Esophagus squamous epithelium (tissue), 5 donors: Measurements from ENCODE around the gene RAPGEF1. TPM values are rescaled to one million over a fixed set of nuclear protein-coding genes. Genes with fewer than 3 reads are reported as not detected.

ENCODE experiments used
- DNase-seq: peaks from one replicate; lab custom pipeline; 2025; lab: John Stamatoyannopoulos, UW
- H3K27ac ChIP-seq, 4 donors: fragments of 200-600 bp; sonication (generic); one replicate each; pipeline ENCODE4 v1.5.1; 2016 to 2019; ENCODE audit warnings: mild to moderate bottlenecking in 1 of 4
- H3K27me3 ChIP-seq, 4 donors: fragments of 200-600 bp; sonication (generic); 1 replicate in 3 of 4; 2 replicates in 1 of 4; pipeline versions ENCODE4 v1.5.1 to v1.6.0; 2017 to 2021; ENCODE audit warnings: antibody characterized with exemption in 1 of 4
- H3K36me3 ChIP-seq, 3 donors: fragments of 200-600 bp; sonication (generic); one replicate each; pipeline ENCODE4 v1.5.1; 2016 to 2019
- H3K4me1 ChIP-seq, 3 donors: fragments of 200-600 bp; sonication (generic); one replicate each; pipeline ENCODE4 v1.5.1; 2017 to 2019
- H3K4me3 ChIP-seq, 4 donors: fragments of 200-600 bp; sonication (generic); 1 replicate in 3 of 4; 2 replicates in 1 of 4; pipeline ENCODE4 v1.5.1; 2016 to 2019; ENCODE audit warnings: mild to moderate bottlenecking in 2 of 4, moderate library complexity in 1 of 4
- H3K9me3 ChIP-seq, 3 donors: fragments of 200-600 bp; sonication (generic); one replicate each; pipeline ENCODE4 v1.5.1; 2016 to 2019
- POLR2A ChIP-seq, 4 donors: fragments of 450-650 bp; IDR thresholded peaks; one replicate each; pipeline ENCODE4 v1.6.1; 2017; ENCODE audit warnings: antibody characterized with exemption in 4 of 4, mild to moderate bottlenecking in 4 of 4, moderate library complexity in 3 of 4
- WGBS, 2 donors: methylation state at CpG; one replicate each; pipeline ENCODE4 v1.1.5; 2018; 5-methylcytosine and 5-hydroxymethylcytosine counted together
- intact Hi-C: fragments of 100-400 bp; cut with DNase I; formaldehyde crosslinking; loops from one replicate; pipeline ENCODE4 v1.15.0; 2022
- total RNA-seq, 4 donors: library from RNA; depleted of rRNA; stranded (reverse); fragments of >200 nt; gene quantifications; one replicate each; pipeline ENCODE4 v1.1.0, GENCODE V29; 2016
- TF ChIP-seq, protein P1 (sequence below), 6 experiments: fragments of 450-650 bp in 4 of 6; fragments of 200-600 bp in 2 of 6; sonication (generic) in 2 of 6; IDR thresholded peaks; one replicate each; pipeline ENCODE4 v1.5.1; 2016 to 2019; ENCODE audit warnings: antibody characterized with exemption in 6 of 6, mild to moderate bottlenecking in 4 of 6, moderate library complexity in 4 of 6
- donor health status: DM: yes; HTN: yes; CAD: no.

Gene RAPGEF1
- total RNA-seq, 4 donors from 2014 or later: 12.2 to 40.4 (median 19.0) TPM

DNA sequence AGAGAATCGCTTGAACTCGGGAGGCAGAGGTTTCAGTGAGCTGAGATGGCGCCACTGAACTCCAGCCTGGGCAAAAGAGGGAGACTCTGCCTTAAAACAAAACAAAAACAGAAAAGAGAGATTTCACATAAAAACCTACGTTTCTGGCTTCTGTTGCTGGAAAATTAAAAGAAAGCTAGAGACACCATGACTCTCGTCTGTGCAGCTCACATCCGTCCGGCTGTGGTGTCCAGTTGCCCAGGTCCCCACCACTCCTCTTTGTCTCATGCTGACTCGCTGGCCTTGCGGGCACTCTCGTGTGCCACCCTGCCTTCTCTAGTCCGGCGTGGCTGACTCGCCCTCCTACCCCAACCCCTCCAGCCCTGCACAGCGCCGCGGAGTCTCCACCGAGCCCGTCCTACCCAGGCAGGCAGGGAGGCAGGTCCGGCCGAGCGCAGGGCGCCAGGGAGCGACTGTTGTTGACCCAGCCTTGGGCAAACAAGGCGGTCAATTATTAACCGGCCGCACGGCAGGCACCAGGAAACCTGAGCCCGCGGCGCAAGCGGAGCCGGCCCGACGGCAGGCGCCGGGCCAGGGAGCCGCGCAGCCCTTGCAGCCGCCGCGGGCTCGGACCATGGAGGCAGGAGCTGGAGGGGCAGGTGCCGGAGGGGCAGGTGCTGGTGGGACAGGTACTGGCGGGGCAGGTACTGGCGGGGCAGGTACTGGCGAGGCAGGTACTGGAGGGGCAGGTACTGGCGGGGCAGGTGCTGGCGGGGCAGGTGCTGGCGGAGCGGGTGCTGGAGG is 194.7 kb downstream of the RAPGEF1 start, which contains the start of gene PRRT1B:
Gene PRRT1B, plus strand, starts transcription at position 521 of the 783 bp plus-strand sequence. Its CDS starts 93 bp downstream, at position 614.
- TF ChIP-seq POLR2A (IDR thresholded peaks at IDR 0.05): no peak
- TF ChIP-seq, protein P1, sequence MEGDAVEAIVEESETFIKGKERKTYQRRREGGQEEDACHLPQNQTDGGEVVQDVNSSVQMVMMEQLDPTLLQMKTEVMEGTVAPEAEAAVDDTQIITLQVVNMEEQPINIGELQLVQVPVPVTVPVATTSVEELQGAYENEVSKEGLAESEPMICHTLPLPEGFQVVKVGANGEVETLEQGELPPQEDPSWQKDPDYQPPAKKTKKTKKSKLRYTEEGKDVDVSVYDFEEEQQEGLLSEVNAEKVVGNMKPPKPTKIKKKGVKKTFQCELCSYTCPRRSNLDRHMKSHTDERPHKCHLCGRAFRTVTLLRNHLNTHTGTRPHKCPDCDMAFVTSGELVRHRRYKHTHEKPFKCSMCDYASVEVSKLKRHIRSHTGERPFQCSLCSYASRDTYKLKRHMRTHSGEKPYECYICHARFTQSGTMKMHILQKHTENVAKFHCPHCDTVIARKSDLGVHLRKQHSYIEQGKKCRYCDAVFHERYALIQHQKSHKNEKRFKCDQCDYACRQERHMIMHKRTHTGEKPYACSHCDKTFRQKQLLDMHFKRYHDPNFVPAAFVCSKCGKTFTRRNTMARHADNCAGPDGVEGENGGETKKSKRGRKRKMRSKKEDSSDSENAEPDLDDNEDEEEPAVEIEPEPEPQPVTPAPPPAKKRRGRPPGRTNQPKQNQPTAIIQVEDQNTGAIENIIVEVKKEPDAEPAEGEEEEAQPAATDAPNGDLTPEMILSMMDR (IDR thresholded peaks at IDR 0.05): no peak
- H3K36me3 ChIP-seq: no peaks in the 10 kb centered on the region
- no peak within 1 kb of the TSS for H3K27ac ChIP-seq
- intact Hi-C loops: no loop called here
- H3K4me1 ChIP-seq: peaks cover 13 to 22% (median 14%) of the 10 kb centered on the region in 3 donors
- no peak for DNase-seq
- 25 to 40% methylated on average over 21 to 36 of the region's 50 CpGs for whole genome bisulfite sequencing, 2 donors
- H3K4me3 ChIP-seq: peak within 1 kb of the TSS in 3 of 4 donors; percentile 18 to 55 (median 30)
- peaks cover 0 to 26% (median 13%) of the 10 kb centered on the region in 3 donors for H3K9me3 ChIP-seq
- H3K27me3 ChIP-seq: peaks cover 7 to 70% (median 19%) of the 10 kb centered on the region in 4 donors

DNA sequence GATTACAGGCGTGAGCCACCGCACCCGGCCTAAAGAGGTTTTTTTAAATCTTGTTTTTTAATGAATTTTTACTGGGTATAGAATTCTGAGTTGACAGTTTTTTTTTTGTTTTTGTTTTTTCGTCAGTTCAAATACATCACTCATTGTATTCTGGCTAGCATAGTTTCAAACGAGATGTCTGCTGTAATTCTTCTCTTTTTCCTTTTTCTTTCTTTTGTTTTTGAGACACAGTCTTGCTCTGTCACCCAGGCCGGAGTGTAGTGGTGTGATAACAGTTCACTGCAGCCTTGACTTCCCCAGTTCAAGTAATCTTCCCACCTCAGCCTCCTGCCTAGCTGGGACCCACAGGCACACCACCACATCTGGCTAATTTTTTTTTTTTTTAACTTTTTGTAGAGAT is 196.7 kb downstream of the RAPGEF1 start:
- Histone ChIP-seq H3K4me3 (no peak overlapping the region), H3K27me3 (peaks cover 7 to 50% (median 19%) of the 10 kb centered on the region in 4 donors), H3K4me1 (peaks cover 13 to 22% (median 14%) of the 10 kb centered on the region in 3 donors), H3K9me3 (peaks cover 0 to 26% (median 13%) of the 10 kb centered on the region in 3 donors), H3K27ac (no peak overlapping the region), H3K36me3 (no peaks in the 10 kb centered on the region)
- intact Hi-C loops: no loop called here
- DNase-seq: no peak
- WGBS, 2 donors: 81 to 85% methylated on average over 6 of the region's 6 CpGs
- no peak for TF ChIP-seq POLR2A (IDR thresholded peaks at IDR 0.05)
- TF ChIP-seq, protein P1 (IDR thresholded peaks at IDR 0.05): no peak

DNA sequence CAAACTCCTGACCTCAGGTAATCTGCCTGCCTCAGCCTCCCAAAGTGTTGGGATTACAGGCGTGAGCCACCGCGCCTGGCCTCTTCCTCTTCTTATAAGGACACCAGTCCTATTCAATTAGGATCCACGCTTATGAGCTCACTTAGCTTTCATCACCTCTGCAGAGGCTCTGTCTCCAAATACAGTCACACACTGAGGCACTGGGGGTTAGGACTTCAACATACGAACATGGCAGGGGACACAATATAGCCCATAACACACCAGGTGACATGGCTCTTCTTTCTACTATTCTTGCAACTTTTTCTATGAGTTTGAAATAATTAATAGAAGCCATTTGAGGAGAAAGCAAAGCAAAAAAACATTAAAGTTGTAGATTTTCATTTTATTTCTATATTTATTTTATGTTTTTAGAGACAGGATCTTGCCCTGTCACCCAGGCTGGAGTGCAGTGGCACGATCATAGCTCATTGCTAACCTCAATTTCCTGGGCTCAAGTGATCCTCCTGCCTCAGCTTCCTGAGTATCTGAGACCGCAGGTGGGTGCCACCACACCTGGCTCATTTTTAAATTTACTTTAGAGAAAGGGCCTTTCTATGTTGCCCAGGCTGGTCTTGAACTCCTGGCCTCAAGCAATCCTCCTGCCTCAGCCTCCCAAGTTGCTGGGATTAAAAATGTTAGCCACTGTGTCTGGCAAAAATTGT is 200.5 kb downstream of the RAPGEF1 start:
- Histone ChIP-seq H3K9me3 (peaks cover 0 to 24% (median 13%) of the 10 kb centered on the region in 3 donors), H3K36me3 (no peaks in the 10 kb centered on the region), H3K4me3 (no peak overlapping the region), H3K4me1 (no peaks in the 10 kb centered on the region), H3K27ac (no peak overlapping the region), H3K27me3 (peaks cover 0 to 12% (median 1%) of the 10 kb centered on the region in 4 donors)
- intact Hi-C loops: no loop called here
- WGBS, 2 donors: 78 to 86% methylated on average over 4 to 7 of the region's 7 CpGs
- DNase-seq: no peak
- TF ChIP-seq, protein P1 (IDR thresholded peaks at IDR 0.05): no peak
- TF ChIP-seq POLR2A (IDR thresholded peaks at IDR 0.05): no peak

DNA sequence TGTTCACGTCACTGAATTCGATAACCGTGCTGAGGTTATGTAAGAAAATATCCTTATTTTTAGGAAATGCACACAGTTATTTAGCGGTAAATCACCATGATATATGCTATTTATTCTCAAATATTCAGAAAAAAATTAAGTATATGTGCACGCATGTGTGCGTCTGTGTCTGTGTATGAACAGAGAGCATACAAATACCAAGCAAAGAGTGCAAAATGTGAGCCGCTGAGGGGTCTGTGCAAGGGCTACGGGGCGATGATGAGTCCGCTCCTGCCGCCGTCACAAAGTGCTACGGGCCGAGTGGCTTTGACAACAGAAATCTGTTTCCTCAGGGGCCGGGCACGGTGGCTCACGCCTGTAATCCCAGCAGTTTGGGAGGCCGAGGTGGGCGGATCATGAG is 201.9 kb downstream of the RAPGEF1 start:
- intact Hi-C loops: no loop called here
- Histone ChIP-seq H3K27ac (no peak overlapping the region), H3K36me3 (no peaks in the 10 kb centered on the region), H3K4me1 (no peaks in the 10 kb centered on the region), H3K27me3 (no peaks in the 10 kb centered on the region), H3K9me3 (peaks cover 0 to 9% (median 7%) of the 10 kb centered on the region in 3 donors), H3K4me3 (no peak overlapping the region)
- 90 to 94% methylated on average over 13 to 16 of the region's 19 CpGs for WGBS, 2 donors
- DNase-seq: no peak
- TF ChIP-seq POLR2A (IDR thresholded peaks at IDR 0.05): no peak
- TF ChIP-seq, protein P1 (IDR thresholded peaks at IDR 0.05): no peak
